HEK293 (cell line): Measurements from ENCODE around the gene ATP7A.

ENCODE experiments used
- CTCF ChIA-PET: fragments of 350-600 bp; formaldehyde crosslinking; extraction: SDS; loops from one replicate; lab custom pipeline; 2021; ENCODE audit warnings: antibody characterized with exemption; lab: Yijun Ruan, JAX
- POLR2A ChIA-PET: fragments of 300-600 bp; formaldehyde crosslinking; extraction: SDS; loops from one replicate; lab custom pipeline; 2020; ENCODE audit warnings: antibody characterized with exemption, inconsistent platforms; lab: Yijun Ruan, JAX
- H3K27ac ChIP-seq: fragments of 200-500 bp; sonication (Bioruptor generic); 2 replicates; pipeline ENCODE4 v1.5.1; 2014; ENCODE audit warnings: low read depth, low read length, control low read depth, inconsistent platforms; ENCODE audit errors: extremely low read depth
- H3K36me3 ChIP-seq, 2 experiments: fragments of 200-500 bp in 1 of 2; sonication (Bioruptor generic) in 1 of 2; 1 replicate in 1 of 2; 2 replicates in 1 of 2; pipeline ENCODE4 v1.5.1; 2014 to 2017; ENCODE audit warnings: inconsistent platforms in 2 of 2, low read length in 2 of 2; ENCODE audit not compliant: control insufficient read depth in 2 of 2, insufficient read depth in 1 of 2
- H3K4me1 ChIP-seq: fragments of 200-500 bp; sonication (Bioruptor generic); 2 replicates; pipeline ENCODE4 v1.5.1; 2014; ENCODE audit warnings: mild to moderate bottlenecking, low read length, inconsistent platforms; ENCODE audit not compliant: control insufficient read depth, insufficient read depth
- H3K4me3 ChIP-seq: 2 replicates; pipeline ENCODE4 v1.5.1; 2011; ENCODE audit warnings: low read depth, mild to moderate bottlenecking, control low read depth, low read length, moderate library complexity
- H3K9me3 ChIP-seq: fragments of 200-500 bp; sonication (Bioruptor generic); 2 replicates; pipeline ENCODE4 v1.5.1; 2014; ENCODE audit warnings: low read depth, low read length, inconsistent platforms; ENCODE audit not compliant: control insufficient read depth, insufficient read depth
- KLF10 ChIP-seq: fragments of 450-650 bp; IDR thresholded peaks from 2 replicates; pipeline ENCODE4 v1.5.1; 2018; ENCODE audit warnings: missing biosample characterization, mild to moderate bottlenecking, missing genetic modification characterization
- PRDM1 ChIP-seq: fragments of 450-650 bp; formaldehyde crosslinking; IDR thresholded peaks from 2 replicates; pipeline ENCODE4; 2016; ENCODE audit warnings: missing biosample characterization, missing genetic modification characterization
- SP3 ChIP-seq: fragments of 450-650 bp; formaldehyde crosslinking; IDR thresholded peaks from 2 replicates; pipeline ENCODE4 v1.5.1; 2016; ENCODE audit warnings: missing biosample characterization, missing genetic modification characterization
- TRIM28 ChIP-seq: IDR thresholded peaks from 2 replicates; pipeline ENCODE4 v1.6.1; 2011; ENCODE audit warnings: low read length, control low read depth, borderline replicate concordance
- ZFHX2 ChIP-seq: fragments of 450-650 bp; formaldehyde crosslinking; conservative IDR thresholded peaks from 2 replicates; pipeline ENCODE4 v1.5.1; 2016; ENCODE audit warnings: missing biosample characterization, missing genetic modification characterization
- ZNF112 ChIP-seq: fragments of 450-650 bp; formaldehyde crosslinking; IDR thresholded peaks from 2 replicates; pipeline ENCODE4 v1.5.0; 2017; ENCODE audit warnings: missing biosample characterization, missing genetic modification characterization
- ZNF155 ChIP-seq: fragments of 450-650 bp; formaldehyde crosslinking; IDR thresholded peaks from 2 replicates; pipeline ENCODE4 v1.5.1; 2016; ENCODE audit warnings: missing biosample characterization, missing genetic modification characterization
- ZNF202 ChIP-seq: fragments of 450-650 bp; formaldehyde crosslinking; IDR thresholded peaks from 2 replicates; pipeline ENCODE4 v1.5.1; 2016; ENCODE audit warnings: missing biosample characterization, missing genetic modification characterization, borderline replicate concordance
- ZNF354C ChIP-seq: fragments of 450-650 bp; formaldehyde crosslinking; IDR thresholded peaks from 2 replicates; pipeline ENCODE4 v1.5.1; 2016; ENCODE audit warnings: missing biosample characterization, missing genetic modification characterization, low read depth, borderline replicate concordance
- ZNF366 ChIP-seq: fragments of 450-650 bp; formaldehyde crosslinking; conservative IDR thresholded peaks from 2 replicates; pipeline ENCODE4 v1.5.1; 2016; ENCODE audit warnings: missing biosample characterization, missing genetic modification characterization
- ZNF37A ChIP-seq: fragments of 450-650 bp; IDR thresholded peaks from 2 replicates; pipeline ENCODE4 v1.5.1; 2018; ENCODE audit warnings: missing biosample characterization, missing genetic modification characterization
- ZNF510 ChIP-seq: fragments of 450-650 bp; formaldehyde crosslinking; IDR thresholded peaks from 2 replicates; pipeline ENCODE4 v1.5.1; 2018; ENCODE audit warnings: mild to moderate bottlenecking, missing genetic modification characterization, missing biosample characterization; ENCODE audit not compliant: insufficient replicate concordance
- ZNF529 ChIP-seq: fragments of 450-650 bp; formaldehyde crosslinking; IDR thresholded peaks from 2 replicates; pipeline ENCODE4 v1.5.1; 2017; ENCODE audit warnings: missing genetic modification characterization, missing biosample characterization; ENCODE audit not compliant: insufficient replicate concordance
- ZNF549 ChIP-seq: fragments of 450-650 bp; IDR thresholded peaks from 2 replicates; pipeline ENCODE4 v1.5.1; 2018; ENCODE audit warnings: missing biosample characterization, missing genetic modification characterization, mild to moderate bottlenecking, inconsistent platforms, moderate library complexity
- ZNF658 ChIP-seq: fragments of 450-650 bp; formaldehyde crosslinking; IDR thresholded peaks from 2 replicates; pipeline ENCODE4; 2016; ENCODE audit warnings: missing biosample characterization, missing genetic modification characterization
- ZNF692 ChIP-seq: fragments of 450-650 bp; formaldehyde crosslinking; IDR thresholded peaks from 2 replicates; pipeline ENCODE4 v1.5.1; 2016; ENCODE audit warnings: missing biosample characterization, missing genetic modification characterization
- ZNF704 ChIP-seq: fragments of 450-650 bp; formaldehyde crosslinking; IDR thresholded peaks from 2 replicates; pipeline ENCODE4 v1.5.1; 2016; ENCODE audit warnings: missing biosample characterization, missing genetic modification characterization
- ZNF747 ChIP-seq: fragments of 450-650 bp; formaldehyde crosslinking; IDR thresholded peaks from 2 replicates; pipeline ENCODE4 v1.5.1; 2016; ENCODE audit warnings: missing biosample characterization, missing genetic modification characterization
- ZNF843 ChIP-seq: fragments of 450-650 bp; formaldehyde crosslinking; IDR thresholded peaks from 2 replicates; pipeline ENCODE4 v1.5.1; 2016; ENCODE audit warnings: missing biosample characterization, missing genetic modification characterization
- TF ChIP-seq, protein P1 (sequence below): fragments of 450-650 bp; formaldehyde crosslinking; IDR thresholded peaks from 2 replicates; pipeline ENCODE4 v1.5.1; 2016; ENCODE audit warnings: missing biosample characterization, missing genetic modification characterization
- TF ChIP-seq, protein P2 (sequence below): fragments of 450-650 bp; formaldehyde crosslinking; IDR thresholded peaks from 2 replicates; pipeline ENCODE4 v1.5.0; 2017; ENCODE audit warnings: missing biosample characterization, missing genetic modification characterization, borderline replicate concordance
- TF ChIP-seq, protein P3 (sequence below): fragments of 450-650 bp; formaldehyde crosslinking; IDR thresholded peaks from 2 replicates; pipeline ENCODE4 v1.5.1; 2017; ENCODE audit warnings: missing biosample characterization, missing genetic modification characterization
- TF ChIP-seq, protein P4 (sequence below): fragments of 450-650 bp; formaldehyde crosslinking; IDR thresholded peaks from 2 replicates; pipeline ENCODE4 v1.5.1; 2016; ENCODE audit warnings: missing biosample characterization, missing genetic modification characterization
- TF ChIP-seq, protein P5 (sequence below): fragments of 450-650 bp; formaldehyde crosslinking; IDR thresholded peaks from 2 replicates; pipeline ENCODE4 v1.5.1; 2016; ENCODE audit warnings: missing biosample characterization, missing genetic modification characterization

ATP7A gene

GRCh38 chrX:78011846-78012245 lies 101.4 kb downstream of the ATP7A start:
- Histone ChIP-seq H3K36me3 (no peaks in the 10 kb centered on the region; a peak in 1 of 3 replicates), H3K4me1 (no peaks in the 10 kb centered on the region), H3K27ac (no peak overlapping the region), H3K4me3 (no peak overlapping the region), H3K9me3 (no peaks in the 10 kb centered on the region; the same call in 1 of the 2 replicates)
- ChIA-PET POLR2A (no interaction called here), CTCF (interaction anchor here (1.9 kb wide), 1 partner anchor 13 kb away, joined by 10 read pairs; no protein-coding TSS in a partner anchor)
- TF ChIP-seq, protein P1, sequence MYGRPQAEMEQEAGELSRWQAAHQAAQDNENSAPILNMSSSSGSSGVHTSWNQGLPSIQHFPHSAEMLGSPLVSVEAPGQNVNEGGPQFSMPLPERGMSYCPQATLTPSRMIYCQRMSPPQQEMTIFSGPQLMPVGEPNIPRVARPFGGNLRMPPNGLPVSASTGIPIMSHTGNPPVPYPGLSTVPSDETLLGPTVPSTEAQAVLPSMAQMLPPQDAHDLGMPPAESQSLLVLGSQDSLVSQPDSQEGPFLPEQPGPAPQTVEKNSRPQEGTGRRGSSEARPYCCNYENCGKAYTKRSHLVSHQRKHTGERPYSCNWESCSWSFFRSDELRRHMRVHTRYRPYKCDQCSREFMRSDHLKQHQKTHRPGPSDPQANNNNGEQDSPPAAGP (tag by site-specific recombination), result no peak
- TF ChIP-seq PRDM1 (tag by site-specific recombination) (no peak), ZNF692 (tag by site-specific recombination) (no peak), ZFHX2 (no peak), ZNF704 (tag by site-specific recombination) (no peak), TRIM28 (no peak), ZNF155 (tag by site-specific recombination) (no peak), ZNF549 (tag by site-specific recombination) (no peak), ZNF354C (no peak), ZNF747 (tag by site-specific recombination) (no peak)
- TF ChIP-seq, protein P2, sequence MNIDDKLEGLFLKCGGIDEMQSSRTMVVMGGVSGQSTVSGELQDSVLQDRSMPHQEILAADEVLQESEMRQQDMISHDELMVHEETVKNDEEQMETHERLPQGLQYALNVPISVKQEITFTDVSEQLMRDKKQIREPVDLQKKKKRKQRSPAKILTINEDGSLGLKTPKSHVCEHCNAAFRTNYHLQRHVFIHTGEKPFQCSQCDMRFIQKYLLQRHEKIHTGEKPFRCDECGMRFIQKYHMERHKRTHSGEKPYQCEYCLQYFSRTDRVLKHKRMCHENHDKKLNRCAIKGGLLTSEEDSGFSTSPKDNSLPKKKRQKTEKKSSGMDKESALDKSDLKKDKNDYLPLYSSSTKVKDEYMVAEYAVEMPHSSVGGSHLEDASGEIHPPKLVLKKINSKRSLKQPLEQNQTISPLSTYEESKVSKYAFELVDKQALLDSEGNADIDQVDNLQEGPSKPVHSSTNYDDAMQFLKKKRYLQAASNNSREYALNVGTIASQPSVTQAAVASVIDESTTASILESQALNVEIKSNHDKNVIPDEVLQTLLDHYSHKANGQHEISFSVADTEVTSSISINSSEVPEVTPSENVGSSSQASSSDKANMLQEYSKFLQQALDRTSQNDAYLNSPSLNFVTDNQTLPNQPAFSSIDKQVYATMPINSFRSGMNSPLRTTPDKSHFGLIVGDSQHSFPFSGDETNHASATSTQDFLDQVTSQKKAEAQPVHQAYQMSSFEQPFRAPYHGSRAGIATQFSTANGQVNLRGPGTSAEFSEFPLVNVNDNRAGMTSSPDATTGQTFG, result no peak
- TF ChIP-seq, protein P3, sequence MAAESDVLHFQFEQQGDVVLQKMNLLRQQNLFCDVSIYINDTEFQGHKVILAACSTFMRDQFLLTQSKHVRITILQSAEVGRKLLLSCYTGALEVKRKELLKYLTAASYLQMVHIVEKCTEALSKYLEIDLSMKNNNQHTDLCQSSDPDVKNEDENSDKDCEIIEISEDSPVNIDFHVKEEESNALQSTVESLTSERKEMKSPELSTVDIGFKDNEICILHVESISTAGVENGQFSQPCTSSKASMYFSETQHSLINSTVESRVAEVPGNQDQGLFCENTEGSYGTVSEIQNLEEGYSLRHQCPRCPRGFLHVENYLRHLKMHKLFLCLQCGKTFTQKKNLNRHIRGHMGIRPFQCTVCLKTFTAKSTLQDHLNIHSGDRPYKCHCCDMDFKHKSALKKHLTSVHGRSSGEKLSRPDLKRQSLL, result no peak
- TF ChIP-seq, protein P4, sequence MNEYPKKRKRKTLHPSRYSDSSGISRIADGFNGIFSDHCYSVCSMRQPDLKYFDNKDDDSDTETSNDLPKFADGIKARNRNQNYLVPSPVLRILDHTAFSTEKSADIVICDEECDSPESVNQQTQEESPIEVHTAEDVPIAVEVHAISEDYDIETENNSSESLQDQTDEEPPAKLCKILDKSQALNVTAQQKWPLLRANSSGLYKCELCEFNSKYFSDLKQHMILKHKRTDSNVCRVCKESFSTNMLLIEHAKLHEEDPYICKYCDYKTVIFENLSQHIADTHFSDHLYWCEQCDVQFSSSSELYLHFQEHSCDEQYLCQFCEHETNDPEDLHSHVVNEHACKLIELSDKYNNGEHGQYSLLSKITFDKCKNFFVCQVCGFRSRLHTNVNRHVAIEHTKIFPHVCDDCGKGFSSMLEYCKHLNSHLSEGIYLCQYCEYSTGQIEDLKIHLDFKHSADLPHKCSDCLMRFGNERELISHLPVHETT (tag by site-specific recombination), result no peak

GRCh38 chrX:78019586-78020483 lies 109.3 kb downstream of the ATP7A start:
- Histone ChIP-seq H3K36me3 (no peaks in the 10 kb centered on the region), H3K4me3 (no peak overlapping the region), H3K4me1 (no peaks in the 10 kb centered on the region), H3K27ac (no peak overlapping the region), H3K9me3 (no peaks in the 10 kb centered on the region; the same call in 1 of the 2 replicates)
- ChIA-PET CTCF (interaction anchor here (0.6 to 1.4 kb wide), 3 partner anchors 9 to 204 kb away, joined by 3 to 4 read pairs (median 3); no protein-coding TSS in a partner anchor), POLR2A (no interaction called here)
- TF ChIP-seq ZNF202 (tag by site-specific recombination) (no peak), ZNF658 (tag by site-specific recombination) (no peak), SP3 (tag by site-specific recombination) (no peak), KLF10 (tag by site-specific recombination) (no peak), ZNF529 (tag by site-specific recombination) (no peak), ZNF366 (tag by site-specific recombination) (no peak), ZNF510 (tag by site-specific recombination) (no peak), ZNF37A (tag by site-specific recombination) (no peak), ZNF112 (tag by site-specific recombination) (no peak), ZNF843 (tag by site-specific recombination) (no peak)
- TF ChIP-seq, protein P5, sequence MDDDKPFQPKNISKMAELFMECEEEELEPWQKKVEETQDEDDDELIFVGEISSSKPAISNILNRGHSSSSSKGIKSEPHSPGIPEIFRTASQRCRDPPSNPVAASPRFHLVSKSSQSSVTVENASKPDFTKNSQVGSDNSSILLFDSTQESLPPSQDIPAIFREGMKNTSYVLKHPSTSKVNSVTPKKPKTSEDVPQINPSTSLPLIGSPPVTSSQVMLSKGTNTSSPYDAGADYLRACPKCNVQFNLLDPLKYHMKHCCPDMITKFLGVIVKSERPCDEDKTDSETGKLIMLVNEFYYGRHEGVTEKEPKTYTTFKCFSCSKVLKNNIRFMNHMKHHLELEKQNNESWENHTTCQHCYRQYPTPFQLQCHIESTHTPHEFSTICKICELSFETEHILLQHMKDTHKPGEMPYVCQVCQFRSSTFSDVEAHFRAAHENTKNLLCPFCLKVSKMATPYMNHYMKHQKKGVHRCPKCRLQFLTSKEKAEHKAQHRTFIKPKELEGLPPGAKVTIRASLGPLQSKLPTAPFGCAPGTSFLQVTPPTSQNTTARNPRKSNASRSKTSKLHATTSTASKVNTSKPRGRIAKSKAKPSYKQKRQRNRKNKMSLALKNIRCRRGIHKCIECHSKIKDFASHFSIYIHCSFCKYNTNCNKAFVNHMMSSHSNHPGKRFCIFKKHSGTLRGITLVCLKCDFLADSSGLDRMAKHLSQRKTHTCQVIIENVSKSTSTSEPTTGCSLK (tag by site-specific recombination), result no peak
